GM23338 (cell line): ENCODE results near the gene CAT. TPM values are rescaled to one million over a fixed set of nuclear protein-coding genes. Genes with fewer than 3 reads are reported as not detected.
A peak's percentile ranks its signal among the peaks of the same experiment; 100 is the strongest.

Source experiments
- ATAC-seq: fragments of 200-7000 bp; cut with Tn5 transposase; 3 replicates; pipeline ENCODE4 v1.9.1; 2020
- DNase-seq: peaks from one replicate; pipeline ENCODE4 v3.0.0-alpha.2; 2015; ENCODE audit warnings: low spot score
- H2AFZ ChIP-seq: fragments of 200-600 bp; sonication (generic); 2 replicates; pipeline ENCODE4 v1.8.0; 2016; ENCODE audit warnings: antibody characterized with exemption, mild to moderate bottlenecking, moderate library complexity
- H3F3A ChIP-seq: fragments of 200-600 bp; sonication (generic); replicated peaks from 2 replicates; pipeline ENCODE4 v1.8.0; 2017; ENCODE audit warnings: antibody characterized with exemption, mixed run types, low read depth
- H3K27ac ChIP-seq: fragments of 200-600 bp; sonication (generic); 2 replicates; pipeline ENCODE4 v1.6.1; 2016; ENCODE audit warnings: low read depth
- H3K27me3 ChIP-seq: fragments of 200-600 bp; sonication (generic); 2 replicates; pipeline ENCODE4 v1.8.0; 2016; ENCODE audit warnings: mild to moderate bottlenecking, mixed run types, moderate library complexity; ENCODE audit not compliant: insufficient read depth
- H3K36me3 ChIP-seq: fragments of 200-600 bp; sonication (generic); 2 replicates; pipeline ENCODE4 v1.8.0; 2016; ENCODE audit warnings: mild to moderate bottlenecking; ENCODE audit not compliant: insufficient read depth
- H3K4me1 ChIP-seq: fragments of 200-600 bp; sonication (generic); 2 replicates; pipeline ENCODE4 v1.8.0; 2016; ENCODE audit warnings: mild to moderate bottlenecking, moderate library complexity; ENCODE audit not compliant: insufficient read depth
- H3K4me2 ChIP-seq: fragments of 200-600 bp; sonication (generic); 2 replicates; pipeline ENCODE4 v1.7.1; 2017; ENCODE audit warnings: mixed run types
- H3K4me3 ChIP-seq: fragments of 200-600 bp; sonication (generic); 2 replicates; pipeline ENCODE4 v1.6.1; 2016; ENCODE audit warnings: mixed run types
- H3K79me2 ChIP-seq: fragments of 200-600 bp; sonication (generic); replicated peaks from 2 replicates; pipeline ENCODE4 v1.8.0; 2017; ENCODE audit warnings: mild to moderate bottlenecking; ENCODE audit not compliant: insufficient read depth
- H3K9me2 ChIP-seq: fragments of 200-600 bp; sonication (generic); 2 replicates; pipeline ENCODE4 v1.8.0; 2017; ENCODE audit not compliant: insufficient read depth
- H4K20me1 ChIP-seq: fragments of 200-600 bp; sonication (generic); replicated peaks from 2 replicates; pipeline ENCODE4 v1.8.0; 2017; ENCODE audit warnings: mild to moderate bottlenecking; ENCODE audit not compliant: insufficient read depth
- H3K27ac Mint-ChIP-seq: 2 replicates; pipeline ENCODE4 v1.8.0; 2020; ENCODE audit warnings: inconsistent platforms, mild to moderate bottlenecking, moderate library complexity, mixed read lengths
- H3K27me3 Mint-ChIP-seq: 3 replicates; pipeline ENCODE4 v1.8.0; 2022; ENCODE audit warnings: low read depth, mild to moderate bottlenecking, moderate library complexity, mixed read lengths, inconsistent platforms; ENCODE audit not compliant: insufficient read depth, poor library complexity
- H3K36me3 Mint-ChIP-seq: 3 replicates; pipeline ENCODE4 v1.8.0; 2021; ENCODE audit warnings: low read depth, mild to moderate bottlenecking, inconsistent platforms, moderate library complexity, mixed read lengths
- H3K4me1 Mint-ChIP-seq: 3 replicates; pipeline ENCODE4 v1.8.0; 2020; ENCODE audit warnings: mild to moderate bottlenecking, inconsistent platforms, mixed read lengths
- H3K4me3 Mint-ChIP-seq: 3 replicates; pipeline ENCODE4 v1.8.0; 2021; ENCODE audit warnings: moderate library complexity, mild to moderate bottlenecking, inconsistent platforms, mixed read lengths
- H3K9me3 Mint-ChIP-seq: 3 replicates; pipeline ENCODE4 v1.8.0; 2020; ENCODE audit warnings: moderate library complexity, mild to moderate bottlenecking, inconsistent platforms, mixed read lengths
- CTCF ChIP-seq, 2 experiments: fragments of 200-600 bp in 1 of 2; sonication (generic) in 1 of 2; conservative IDR thresholded peaks; 2 replicates each; pipeline versions ENCODE4 v1.5.1 to v1.6.1; 2016 to 2017; ENCODE audit warnings: antibody characterized with exemption in 2 of 2, low read depth in 2 of 2, mild to moderate bottlenecking in 2 of 2, moderate library complexity in 1 of 2
- EZH2 ChIP-seq: fragments of 200-600 bp; sonication (generic); IDR thresholded peaks from one replicate; pipeline ENCODE4 v1.8.0; 2017; ENCODE audit warnings: antibody characterized with exemption, mild to moderate bottlenecking, low read depth; ENCODE audit not compliant: unreplicated experiment
- EZH2phosphoT487 ChIP-seq: fragments of 200-600 bp; sonication (generic); IDR thresholded peaks from one replicate; pipeline ENCODE4 v1.8.1; 2018; ENCODE audit warnings: antibody characterized with exemption; ENCODE audit not compliant: unreplicated experiment
- JUNB ChIP-seq: IDR thresholded peaks from one replicate; pipeline ENCODE4 v1.6.1; 2016; ENCODE audit warnings: antibody characterized with exemption; ENCODE audit not compliant: unreplicated experiment
- NANOG ChIP-seq: IDR thresholded peaks from 2 replicates; pipeline ENCODE4 v1.6.1; 2016; ENCODE audit warnings: antibody characterized with exemption, borderline replicate concordance
- POLR2AphosphoS5 ChIP-seq: IDR thresholded peaks from 2 replicates; pipeline ENCODE4 v1.6.1; 2016; ENCODE audit warnings: antibody characterized with exemption, low read depth
- REST ChIP-seq: IDR thresholded peaks from one replicate; pipeline ENCODE4 v1.6.1; 2018; ENCODE audit warnings: antibody characterized with exemption; ENCODE audit not compliant: unreplicated experiment
- STAT1 ChIP-seq: IDR thresholded peaks from one replicate; pipeline ENCODE4 v1.6.1; 2016; ENCODE audit warnings: antibody characterized with exemption; ENCODE audit not compliant: unreplicated experiment
- ZNF114 ChIP-seq: fragments of 250-450 bp; sonication (Bioruptor Pico); IDR thresholded peaks from 2 replicates; pipeline ENCODE4 v1.5.0; 2020; ENCODE audit warnings: mild to moderate bottlenecking, moderate library complexity
- ZNF462 ChIP-seq: fragments of 250-450 bp; sonication (Bioruptor Pico); IDR thresholded peaks from 2 replicates; pipeline ENCODE4 v1.5.0; 2020; ENCODE audit warnings: mild to moderate bottlenecking, moderate library complexity
- polyA plus RNA-seq: library from polyadenylated mRNA; unstranded; fragments of >200 nt; fragmentation: Nextera tagmentation; extraction: Ambion mirVana; gene quantifications from 2 replicates; pipeline ENCODE4 v1.2.1, GENCODE V29; 2016
- total RNA-seq: library from RNA; depleted of rRNA; stranded (reverse); fragments of >200 nt; shearing (Covaris generic); gene quantifications from 2 replicates; pipeline ENCODE4 v1.2.3, GENCODE V29; 2014
- TF ChIP-seq, protein P1 (sequence below): IDR thresholded peaks from 2 replicates; pipeline ENCODE4 v1.6.1; 2016; ENCODE audit warnings: antibody characterized with exemption

Gene CAT
- total and polyA plus RNA-seq, 2 experiments from 2014 or later, result 15.9 to 24.0 TPM

DNA sequence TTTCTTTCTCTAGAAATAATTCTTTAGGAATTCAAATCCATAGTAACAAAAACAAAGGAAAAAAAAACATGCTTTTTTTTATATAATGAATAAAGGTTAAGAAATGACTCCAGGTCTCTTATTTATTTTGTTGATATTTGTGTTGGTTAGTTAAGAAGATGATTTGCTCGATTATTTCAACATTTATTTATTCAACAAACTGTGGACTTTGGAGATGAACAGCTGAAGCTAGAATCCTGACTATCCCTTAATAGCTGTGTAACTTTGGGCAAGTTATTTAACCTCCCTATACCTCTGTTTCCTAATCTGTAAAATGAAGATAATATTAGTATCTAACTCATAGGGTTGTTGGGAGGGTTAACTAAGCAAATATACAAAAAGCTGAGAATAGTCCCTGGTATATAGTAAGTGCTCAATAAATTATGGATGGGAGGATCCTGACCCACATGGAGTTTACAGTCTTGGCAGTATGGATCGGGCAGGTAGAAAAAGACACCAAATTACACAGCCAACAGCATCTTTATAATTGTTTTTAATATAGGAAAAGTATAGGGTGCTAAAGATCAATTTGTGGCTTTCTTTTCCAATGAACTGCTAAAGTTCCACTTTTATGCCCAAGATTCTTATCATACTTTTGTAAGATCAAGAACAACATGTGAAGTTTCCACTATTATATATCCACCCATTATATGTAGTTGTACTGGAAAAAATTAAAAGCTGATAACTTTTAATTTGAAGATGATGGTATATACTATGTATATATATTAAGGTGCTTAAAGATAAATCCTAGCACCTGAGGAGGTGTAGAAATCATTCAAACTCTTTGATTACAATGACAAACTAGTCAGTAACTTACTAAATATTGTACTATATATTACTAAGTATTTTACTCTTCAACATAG, 1.3 kb upstream of the CAT start:
- H4K20me1 ChIP-seq, result no peaks in the 10 kb centered on the region
- Mint-ChIP-seq H3K27ac (no peak overlapping the region), H3K4me1 (peaks cover 4% of the 10 kb centered on the region; the same call in 1 of the 3 replicates), H3K36me3 (peaks cover 34% of the 10 kb centered on the region), H3K9me3 (peaks cover 33% of the 10 kb centered on the region), H3K4me3 (no peak overlapping the region; the same call in 2 of the 3 replicates), H3K27me3 (peaks cover 5% of the 10 kb centered on the region)
- no peaks in the 10 kb centered on the region for H3K27me3 ChIP-seq
- peaks cover 7% of the 10 kb centered on the region for H3K4me1 ChIP-seq
- H3K4me2 ChIP-seq, result peak overlapping the region; percentile 66; the same call in 1 of the 2 replicates
- TF ChIP-seq ZNF462 (CRISPR knock-in tag) (no peak), EZH2phosphoT487 (no peak), ZNF114 (CRISPR knock-in tag) (no peak), REST (no peak), STAT1 (no peak), EZH2 (no peak), POLR2AphosphoS5 (no peak), JUNB (no peak), NANOG (no peak), CTCF (conservative IDR thresholded peaks at IDR 0.05; ENCODE audit: low read depth in 2 of 2) (no peak)
- TF ChIP-seq, protein P1, sequence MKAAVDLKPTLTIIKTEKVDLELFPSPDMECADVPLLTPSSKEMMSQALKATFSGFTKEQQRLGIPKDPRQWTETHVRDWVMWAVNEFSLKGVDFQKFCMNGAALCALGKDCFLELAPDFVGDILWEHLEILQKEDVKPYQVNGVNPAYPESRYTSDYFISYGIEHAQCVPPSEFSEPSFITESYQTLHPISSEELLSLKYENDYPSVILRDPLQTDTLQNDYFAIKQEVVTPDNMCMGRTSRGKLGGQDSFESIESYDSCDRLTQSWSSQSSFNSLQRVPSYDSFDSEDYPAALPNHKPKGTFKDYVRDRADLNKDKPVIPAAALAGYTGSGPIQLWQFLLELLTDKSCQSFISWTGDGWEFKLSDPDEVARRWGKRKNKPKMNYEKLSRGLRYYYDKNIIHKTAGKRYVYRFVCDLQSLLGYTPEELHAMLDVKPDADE, result no peak
- ATAC-seq (no peak), DNase-seq (no peak)
- peak overlapping the region; percentile 78 for H3K4me3 ChIP-seq
- no peak overlapping the region for H2AFZ ChIP-seq
- peaks cover 30% of the 10 kb centered on the region for H3K79me2 ChIP-seq
- no peak overlapping the region for H3K27ac ChIP-seq
- H3K36me3 ChIP-seq, result no peaks in the 10 kb centered on the region
- no peaks in the 10 kb centered on the region for H3F3A ChIP-seq
- H3K9me2 ChIP-seq, result peaks cover 8% of the 10 kb centered on the region; the same call in 1 of the 2 replicates
